ENCODE measurements around the gene CNTN4. TPM values are rescaled to one million over a fixed set of nuclear protein-coding genes. Genes with fewer than 3 reads are reported as not detected.
A peak's percentile ranks its signal among the peaks of the same experiment; 100 is the strongest.

The CNTN4 gene
- total RNA-seq, 4 donors from 2014 or later, result 47.7 to 106 (median 83.3) TPM

- H3K27me3 ChIP-seq, result no peaks in the 10 kb centered on the region
- H3K9me3 ChIP-seq, result no peaks in the 10 kb centered on the region
- H3K4me1 ChIP-seq, result peaks cover 0 to 40% (median 6%) of the 10 kb centered on the region in 4 donors
- DNase-seq (ENCODE audit: low spot score in 2 of 2), result no peak
- WGBS, 2 donors, result 1% methylated on average over 26 to 57 of the region's 58 CpGs
- peak overlapping the region; percentile 59 to 85 (median 68) for H3K4me3 ChIP-seq
- H3K27ac ChIP-seq, result peak overlapping the region; percentile 32 to 89 (median 76)
- TF ChIP-seq POLR2A (IDR thresholded peaks at IDR 0.05) (no peak), CTCF (IDR thresholded peaks at IDR 0.05) (no peak), EP300 (IDR thresholded peaks at IDR 0.05) (no peak)
- H3K36me3 ChIP-seq, result no peaks in the 10 kb centered on the region
These were observed 484 bp downstream of the CNTN4 start for GRCh38 chr3:2099028-2099671.

- Histone ChIP-seq H3K4me3 (peak overlapping the region; percentile 59 to 85 (median 68)), H3K36me3 (no peaks in the 10 kb centered on the region), H3K9me3 (no peaks in the 10 kb centered on the region), H3K27me3 (no peaks in the 10 kb centered on the region), H3K27ac (peak overlapping the region; percentile 32 to 89 (median 76)), H3K4me1 (peaks cover 0 to 40% (median 6%) of the 10 kb centered on the region in 4 donors)
- TF ChIP-seq POLR2A (IDR thresholded peaks at IDR 0.05) (no peak), CTCF (IDR thresholded peaks at IDR 0.05) (no peak), EP300 (IDR thresholded peaks at IDR 0.05) (no peak)
- no peak for DNase-seq (ENCODE audit: low spot score in 2 of 2)
- 2 to 3% methylated on average over 26 of the region's 26 CpGs for WGBS, 2 donors
These were observed 1.1 kb downstream of the CNTN4 start for GRCh38 chr3:2099779-2100191.

- no peaks in the 10 kb centered on the region for H3K27me3 ChIP-seq
- H3K27ac ChIP-seq, result no peak overlapping the region
- peaks cover 0 to 15% (median 4%) of the 10 kb centered on the region in 4 donors for H3K4me1 ChIP-seq
- no peak overlapping the region for H3K4me3 ChIP-seq
- 83 to 95% methylated on average over 6 of the region's 6 CpGs for WGBS, 2 donors
- peaks cover 0 to 3% (median 0%) of the 10 kb centered on the region in 4 donors for H3K9me3 ChIP-seq
- no peak for DNase-seq (ENCODE audit: low spot score in 2 of 2)
- no peak for TF ChIP-seq EP300 (IDR thresholded peaks at IDR 0.05)
- TF ChIP-seq CTCF (IDR thresholded peaks at IDR 0.05), result no peak
- no peak for TF ChIP-seq POLR2A (IDR thresholded peaks at IDR 0.05)
- peaks cover 0 to 11% (median 0%) of the 10 kb centered on the region in 3 donors for H3K36me3 ChIP-seq
These were observed 7.8 kb downstream of the CNTN4 start for GRCh38 chr3:2106438-2106837.

- WGBS, 2 donors, result 57 to 59% methylated on average over 2 of the region's 2 CpGs
These were observed 12.0 kb downstream of the CNTN4 start for GRCh38 chr3:2110597-2111117.

More at GRCh38 chr3:2110597-2111117, 12.0 kb downstream of the CNTN4 start:
- Histone ChIP-seq H3K4me3 (no peak overlapping the region), H3K36me3 (peaks cover 0 to 11% (median 0%) of the 10 kb centered on the region in 3 donors), H3K27ac (no peak overlapping the region), H3K9me3 (no peaks in the 10 kb centered on the region), H3K4me1 (peaks cover 0 to 9% (median 4%) of the 10 kb centered on the region in 4 donors), H3K27me3 (no peaks in the 10 kb centered on the region)
- TF ChIP-seq EP300 (IDR thresholded peaks at IDR 0.05) (no peak), POLR2A (IDR thresholded peaks at IDR 0.05) (no peak), CTCF (IDR thresholded peaks at IDR 0.05) (no peak)
- no peak for DNase-seq (ENCODE audit: low spot score in 2 of 2)

All from tibial nerve (tissue), 4 donors.